Loucy (cell line): Measurements from ENCODE around the gene BIN1.

Experiments used
- H2AFZ ChIP-seq: fragments of 200-600 bp; sonication (generic); 2 replicates; pipeline ENCODE4 v1.6.0; 2016; ENCODE audit warnings: antibody characterized with exemption, mild to moderate bottlenecking, low read length, moderate library complexity
- H3F3A ChIP-seq: fragments of 200-600 bp; 2 replicates; pipeline ENCODE4 v1.6.0; 2016; ENCODE audit warnings: antibody characterized with exemption, low read depth, mild to moderate bottlenecking
- H3K27me3 ChIP-seq: fragments of 200-600 bp; sonication (generic); 2 replicates; pipeline ENCODE4 v1.6.1; 2014; ENCODE audit warnings: low read length, mild to moderate bottlenecking; ENCODE audit not compliant: insufficient read depth, poor library complexity, severe bottlenecking
- H3K36me3 ChIP-seq: fragments of 200-600 bp; sonication (generic); 2 replicates; pipeline ENCODE4 v1.6.1; 2016; ENCODE audit warnings: low read length; ENCODE audit not compliant: insufficient read depth
- H3K4me1 ChIP-seq: fragments of 200-600 bp; sonication (generic); 2 replicates; pipeline ENCODE4 v1.5.1; 2014; ENCODE audit warnings: low read length, mild to moderate bottlenecking; ENCODE audit not compliant: insufficient read depth, poor library complexity, severe bottlenecking
- H3K4me2 ChIP-seq: fragments of 200-600 bp; sonication (generic); 2 replicates; pipeline ENCODE4 v1.6.0; 2014; ENCODE audit warnings: antibody characterized with exemption, low read length, low read depth, mild to moderate bottlenecking; ENCODE audit not compliant: poor library complexity, severe bottlenecking
- H3K4me3 ChIP-seq: fragments of 200-600 bp; sonication (generic); 2 replicates; pipeline ENCODE4 v1.5.1; 2014; ENCODE audit warnings: low read length, mild to moderate bottlenecking, mixed read lengths; ENCODE audit not compliant: poor library complexity, severe bottlenecking
- H3K79me2 ChIP-seq: fragments of 200-600 bp; sonication (generic); 2 replicates; pipeline ENCODE4 v1.6.1; 2014; ENCODE audit warnings: low read length; ENCODE audit not compliant: insufficient read depth
- H3K9ac ChIP-seq: fragments of 200-600 bp; sonication (generic); 2 replicates; pipeline ENCODE4 v1.6.0; 2014; ENCODE audit warnings: mild to moderate bottlenecking, low read depth, low read length, moderate library complexity; ENCODE audit not compliant: poor library complexity, severe bottlenecking
- H3K9me2 ChIP-seq: fragments of 200-600 bp; sonication (generic); replicated peaks from 2 replicates; pipeline ENCODE4 v1.6.1; 2016; ENCODE audit warnings: low read depth, low read length, mixed read lengths
- H3K9me3 ChIP-seq: fragments of 200-600 bp; sonication (generic); 2 replicates; pipeline ENCODE4 v1.6.1; 2014; ENCODE audit warnings: mild to moderate bottlenecking, antibody characterized with exemption, low read length, low read depth; ENCODE audit not compliant: insufficient read depth
- H4K20me1 ChIP-seq: fragments of 200-600 bp; sonication (generic); 2 replicates; pipeline ENCODE4 v1.6.0; 2014; ENCODE audit warnings: antibody characterized with exemption, low read length, mild to moderate bottlenecking; ENCODE audit not compliant: insufficient read depth, poor library complexity, severe bottlenecking
- EZH2phosphoT487 ChIP-seq: fragments of 200-600 bp; IDR thresholded peaks from 2 replicates; pipeline ENCODE4 v1.6.1; 2018; ENCODE audit warnings: antibody characterized with exemption, mild to moderate bottlenecking, moderate library complexity, borderline replicate concordance
- TF ChIP-seq, protein P1 (sequence below): fragments of 200-600 bp; sonication (generic); conservative IDR thresholded peaks from 2 replicates; pipeline ENCODE4 v1.5.1; 2014; ENCODE audit warnings: mild to moderate bottlenecking, antibody characterized with exemption, low read length

BIN1 gene

DNA sequence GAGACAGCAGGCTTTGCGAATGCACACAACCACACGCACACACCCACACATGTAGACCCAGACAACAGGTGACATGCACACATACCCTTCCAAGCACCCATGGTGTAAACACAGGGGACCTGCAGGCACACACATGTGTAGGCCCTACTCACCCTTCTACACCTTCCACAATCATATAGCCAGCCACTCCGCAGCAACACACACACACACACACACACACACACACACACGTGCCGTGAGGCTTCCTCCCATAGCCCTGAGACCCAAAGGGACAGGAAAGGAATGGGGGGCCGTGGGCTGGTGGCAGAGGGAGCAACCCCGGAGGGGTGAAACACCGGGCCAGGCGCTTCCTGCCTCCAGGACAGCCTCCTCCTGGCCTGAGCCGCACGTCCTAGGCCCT, 37.4 kb downstream of the BIN1 start:
- Histone ChIP-seq H2AFZ (no peak overlapping the region), H3K27me3 (no peaks in the 10 kb centered on the region), H3K9me2 (no peaks in the 10 kb centered on the region), H3K9ac (no peak overlapping the region), H3K36me3 (no peaks in the 10 kb centered on the region), H3K4me2 (no peak overlapping the region), H3K9me3 (no peaks in the 10 kb centered on the region), H3K4me3 (no peak overlapping the region), H3K79me2 (no peaks in the 10 kb centered on the region), H3K4me1 (peaks cover 9% of the 10 kb centered on the region), H4K20me1 (no peaks in the 10 kb centered on the region), H3F3A (no peaks in the 10 kb centered on the region)
- TF ChIP-seq, protein P1, sequence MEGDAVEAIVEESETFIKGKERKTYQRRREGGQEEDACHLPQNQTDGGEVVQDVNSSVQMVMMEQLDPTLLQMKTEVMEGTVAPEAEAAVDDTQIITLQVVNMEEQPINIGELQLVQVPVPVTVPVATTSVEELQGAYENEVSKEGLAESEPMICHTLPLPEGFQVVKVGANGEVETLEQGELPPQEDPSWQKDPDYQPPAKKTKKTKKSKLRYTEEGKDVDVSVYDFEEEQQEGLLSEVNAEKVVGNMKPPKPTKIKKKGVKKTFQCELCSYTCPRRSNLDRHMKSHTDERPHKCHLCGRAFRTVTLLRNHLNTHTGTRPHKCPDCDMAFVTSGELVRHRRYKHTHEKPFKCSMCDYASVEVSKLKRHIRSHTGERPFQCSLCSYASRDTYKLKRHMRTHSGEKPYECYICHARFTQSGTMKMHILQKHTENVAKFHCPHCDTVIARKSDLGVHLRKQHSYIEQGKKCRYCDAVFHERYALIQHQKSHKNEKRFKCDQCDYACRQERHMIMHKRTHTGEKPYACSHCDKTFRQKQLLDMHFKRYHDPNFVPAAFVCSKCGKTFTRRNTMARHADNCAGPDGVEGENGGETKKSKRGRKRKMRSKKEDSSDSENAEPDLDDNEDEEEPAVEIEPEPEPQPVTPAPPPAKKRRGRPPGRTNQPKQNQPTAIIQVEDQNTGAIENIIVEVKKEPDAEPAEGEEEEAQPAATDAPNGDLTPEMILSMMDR: no peak
- no peak for TF ChIP-seq EZH2phosphoT487

DNA sequence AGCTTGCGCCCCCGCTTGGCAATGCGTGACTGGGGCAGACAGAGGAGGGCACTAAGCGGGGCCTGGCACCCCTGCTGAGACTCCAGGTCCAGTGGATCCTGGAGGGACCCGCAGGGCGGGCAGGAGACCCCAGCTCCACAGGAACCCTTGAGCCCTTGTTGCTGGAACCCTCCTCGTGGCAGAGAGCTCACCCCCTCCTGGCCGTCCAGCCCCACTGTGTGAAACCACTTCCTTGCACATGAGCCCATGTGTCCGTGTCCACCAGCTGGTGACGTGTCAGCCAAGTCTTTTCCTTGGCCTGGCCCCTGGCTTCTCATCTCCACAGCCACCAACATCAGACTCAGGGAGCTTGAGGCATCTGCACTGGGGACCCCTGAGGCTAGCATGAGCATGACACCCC, 38.0 kb downstream of the BIN1 start:
- H3K4me2 ChIP-seq: no peak overlapping the region
- no peak overlapping the region for H3K9ac ChIP-seq

DNA sequence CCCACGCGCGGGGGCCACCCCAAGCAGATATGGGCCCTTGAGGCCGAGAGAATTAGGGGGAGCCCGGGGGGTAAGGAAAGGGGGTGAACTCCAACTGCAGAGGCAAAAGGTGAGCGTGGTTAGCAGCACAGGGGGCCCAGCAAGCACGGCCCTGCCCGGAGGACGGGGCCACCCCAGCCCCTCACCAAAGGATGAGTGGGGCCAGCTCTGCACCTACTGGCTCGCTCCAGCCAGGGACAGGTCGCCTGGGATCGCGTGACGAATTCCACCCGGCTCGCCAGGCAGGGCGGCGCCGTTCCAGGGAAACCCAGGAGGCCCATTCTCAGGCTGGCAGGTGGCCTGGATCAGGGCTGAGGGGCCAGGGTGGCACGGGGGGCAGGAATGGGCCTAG, 38.6 kb downstream of the BIN1 start:
- peaks cover 13% of the 10 kb centered on the region for H3K4me1 ChIP-seq
- no peaks in the 10 kb centered on the region for H3K36me3 ChIP-seq
- no peaks in the 10 kb centered on the region for H3K79me2 ChIP-seq
- H4K20me1 ChIP-seq: no peaks in the 10 kb centered on the region
- no peaks in the 10 kb centered on the region for H3K9me3 ChIP-seq
- no peaks in the 10 kb centered on the region for H3K9me2 ChIP-seq
- no peak for TF ChIP-seq EZH2phosphoT487
- TF ChIP-seq, protein P1: no peak
- no peak overlapping the region for H3K4me3 ChIP-seq
- no peak overlapping the region for H2AFZ ChIP-seq
- H3K27me3 ChIP-seq: no peaks in the 10 kb centered on the region
- H3F3A ChIP-seq: no peaks in the 10 kb centered on the region
- H3K9ac ChIP-seq: no peak overlapping the region
- no peak overlapping the region for H3K4me2 ChIP-seq

More for the DNA sequence above, 38.0 kb downstream of the BIN1 start:
- Histone ChIP-seq H3K9me2 (no peaks in the 10 kb centered on the region), H3K27me3 (no peaks in the 10 kb centered on the region), H3F3A (no peaks in the 10 kb centered on the region), H3K4me1 (peaks cover 13% of the 10 kb centered on the region), H3K4me3 (no peak overlapping the region), H2AFZ (no peak overlapping the region), H3K36me3 (no peaks in the 10 kb centered on the region), H3K9me3 (no peaks in the 10 kb centered on the region), H3K79me2 (no peaks in the 10 kb centered on the region), H4K20me1 (no peaks in the 10 kb centered on the region)
- TF ChIP-seq, protein P1: no peak
- no peak for TF ChIP-seq EZH2phosphoT487
